ENCODE results near the gene RNF225. TPM values are rescaled to one million over a fixed set of nuclear protein-coding genes. Genes with fewer than 3 reads are reported as not detected.
A peak's percentile ranks its signal among the peaks of the same experiment; 100 is the strongest.

Gene RNF225
- total and polyA plus RNA-seq, 9 of the 15 experiments (the other 6 are each of a cell fraction or from before 2014, with no cell fraction given): 0.33 TPM; not detected in 8

DNA sequence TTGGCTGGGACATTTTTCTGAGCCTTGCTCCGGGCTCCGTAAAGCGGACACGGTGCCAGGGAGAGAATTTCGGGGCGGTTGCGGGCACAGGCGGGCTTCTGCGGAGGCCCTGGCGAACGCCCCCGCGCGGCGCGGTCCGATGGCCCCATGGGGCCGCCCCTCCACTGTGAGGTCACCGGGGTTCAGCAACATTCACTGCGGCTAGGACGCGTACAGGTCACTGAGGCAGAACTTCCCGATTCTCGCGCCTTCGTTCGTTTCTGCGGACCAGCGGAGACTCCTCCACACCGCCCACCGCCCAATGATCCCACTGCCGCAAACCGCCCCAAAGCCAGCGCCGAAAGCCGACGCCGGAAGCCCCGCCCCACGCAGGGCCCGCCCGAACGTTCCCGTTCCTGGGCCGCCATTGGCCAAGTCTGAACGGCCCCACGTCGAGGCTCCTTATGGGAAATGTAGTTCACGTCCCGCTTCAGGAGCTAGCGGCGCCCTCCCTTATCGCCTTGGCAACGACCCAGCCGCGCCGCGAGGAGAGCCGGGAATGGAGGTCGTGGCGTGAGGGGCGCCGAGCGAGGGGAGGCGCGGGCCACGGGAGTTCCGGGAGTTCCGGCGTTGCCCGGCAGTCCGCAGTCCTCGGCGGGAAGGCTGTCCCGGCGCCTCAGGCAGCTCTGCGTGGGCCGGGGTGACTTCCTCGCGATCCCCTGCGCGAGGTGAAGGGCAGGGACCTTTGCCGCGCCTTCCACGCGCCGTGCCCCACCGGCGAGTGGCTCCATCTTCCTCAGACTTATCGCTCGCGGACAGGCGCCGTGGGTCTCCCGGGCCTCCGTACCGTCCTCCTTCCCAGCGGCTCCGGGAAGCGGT, 12.9 kb downstream of the RNF225 start, which contains the start of gene ZNF584 (continued):
- TF ChIP-seq, protein P1, sequence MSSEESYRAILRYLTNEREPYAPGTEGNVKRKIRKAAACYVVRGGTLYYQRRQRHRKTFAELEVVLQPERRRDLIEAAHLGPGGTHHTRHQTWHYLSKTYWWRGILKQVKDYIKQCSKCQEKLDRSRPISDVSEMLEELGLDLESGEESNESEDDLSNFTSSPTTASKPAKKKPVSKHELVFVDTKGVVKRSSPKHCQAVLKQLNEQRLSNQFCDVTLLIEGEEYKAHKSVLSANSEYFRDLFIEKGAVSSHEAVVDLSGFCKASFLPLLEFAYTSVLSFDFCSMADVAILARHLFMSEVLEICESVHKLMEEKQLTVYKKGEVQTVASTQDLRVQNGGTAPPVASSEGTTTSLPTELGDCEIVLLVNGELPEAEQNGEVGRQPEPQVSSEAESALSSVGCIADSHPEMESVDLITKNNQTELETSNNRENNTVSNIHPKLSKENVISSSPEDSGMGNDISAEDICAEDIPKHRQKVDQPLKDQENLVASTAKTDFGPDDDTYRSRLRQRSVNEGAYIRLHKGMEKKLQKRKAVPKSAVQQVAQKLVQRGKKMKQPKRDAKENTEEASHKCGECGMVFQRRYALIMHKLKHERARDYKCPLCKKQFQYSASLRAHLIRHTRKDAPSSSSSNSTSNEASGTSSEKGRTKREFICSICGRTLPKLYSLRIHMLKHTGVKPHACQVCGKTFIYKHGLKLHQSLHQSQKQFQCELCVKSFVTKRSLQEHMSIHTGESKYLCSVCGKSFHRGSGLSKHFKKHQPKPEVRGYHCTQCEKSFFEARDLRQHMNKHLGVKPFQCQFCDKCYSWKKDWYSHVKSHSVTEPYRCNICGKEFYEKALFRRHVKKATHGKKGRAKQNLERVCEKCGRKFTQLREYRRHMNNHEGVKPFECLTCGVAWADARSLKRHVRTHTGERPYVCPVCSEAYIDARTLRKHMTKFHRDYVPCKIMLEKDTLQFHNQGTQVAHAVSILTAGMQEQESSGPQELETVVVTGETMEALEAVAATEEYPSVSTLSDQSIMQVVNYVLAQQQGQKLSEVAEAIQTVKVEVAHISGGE (CRISPR knock-in tag; IDR thresholded peaks at IDR 0.05): peak in 1 of 3 experiments; percentile 62; a peak in 2 of 6 replicates
- TF ChIP-seq ZNF143 (CRISPR knock-in tag; IDR thresholded peaks at IDR 0.05) (peak; percentile 94), RFX7 (CRISPR knock-in tag; IDR thresholded peaks at IDR 0.05) (no peak), MEF2D (tag; conservative IDR thresholded peaks at IDR 0.05; ENCODE audit: low read depth) (no peak), ZNF589 (CRISPR knock-in tag; IDR thresholded peaks at IDR 0.05; ENCODE audit: low read depth) (no peak), DMBX1 (CRISPR knock-in tag; IDR thresholded peaks at IDR 0.05; ENCODE audit: borderline replicate concordance) (no peak), ZNF561 (CRISPR knock-in tag; conservative IDR thresholded peaks at IDR 0.05) (no peak), TAF1 (IDR thresholded peaks at IDR 0.05; ENCODE audit: control insufficient read depth, extremely low read depth, insufficient read depth, low read length, severe bottlenecking) (peak; percentile 89), NCOA6 (IDR thresholded peaks at IDR 0.05) (peak; percentile 75; the same call in 1 of the 2 replicates), HDAC2 (IDR thresholded peaks at IDR 0.05) (no peak), MXI1 (IDR thresholded peaks at IDR 0.05; ENCODE audit: low read depth, low read length) (peak; percentile 85), TARDBP (IDR thresholded peaks at IDR 0.05) (0 out of 2 replicates have a peak, but pooled peaks have one; percentile 62), ZNF830 (CRISPR knock-in tag; IDR thresholded peaks at IDR 0.05) (no peak), RCOR1 (IDR thresholded peaks at IDR 0.05; ENCODE audit: borderline replicate concordance in 1 of 2, low read depth in 2 of 2, low read length in 2 of 2) (0 out of 4 replicates have a peak, but pooled peaks of 1 of the 2 experiments have one; percentile 4), TEAD1 (CRISPR knock-in tag; IDR thresholded peaks at IDR 0.05) (no peak; a peak in 1 of 4 replicates), NCOA4 (IDR thresholded peaks at IDR 0.05; ENCODE audit: partially characterized antibody) (no peak), ZNF217 (CRISPR knock-in tag; IDR thresholded peaks at IDR 0.05) (no peak), PHB (CRISPR knock-in tag; IDR thresholded peaks at IDR 0.05) (peak; percentile 69; the same call in 1 of the 2 replicates)
- TF ChIP-seq, protein P2, sequence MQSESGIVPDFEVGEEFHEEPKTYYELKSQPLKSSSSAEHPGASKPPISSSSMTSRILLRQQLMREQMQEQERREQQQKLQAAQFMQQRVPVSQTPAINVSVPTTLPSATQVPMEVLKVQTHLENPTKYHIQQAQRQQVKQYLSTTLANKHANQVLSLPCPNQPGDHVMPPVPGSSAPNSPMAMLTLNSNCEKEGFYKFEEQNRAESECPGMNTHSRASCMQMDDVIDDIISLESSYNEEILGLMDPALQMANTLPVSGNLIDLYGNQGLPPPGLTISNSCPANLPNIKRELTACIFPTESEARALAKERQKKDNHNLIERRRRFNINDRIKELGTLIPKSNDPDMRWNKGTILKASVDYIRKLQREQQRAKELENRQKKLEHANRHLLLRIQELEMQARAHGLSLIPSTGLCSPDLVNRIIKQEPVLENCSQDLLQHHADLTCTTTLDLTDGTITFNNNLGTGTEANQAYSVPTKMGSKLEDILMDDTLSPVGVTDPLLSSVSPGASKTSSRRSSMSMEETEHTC (IDR thresholded peaks at IDR 0.05): 0 out of 2 replicates have a peak, but pooled peaks have one; percentile 10
- TF ChIP-seq, protein P3, sequence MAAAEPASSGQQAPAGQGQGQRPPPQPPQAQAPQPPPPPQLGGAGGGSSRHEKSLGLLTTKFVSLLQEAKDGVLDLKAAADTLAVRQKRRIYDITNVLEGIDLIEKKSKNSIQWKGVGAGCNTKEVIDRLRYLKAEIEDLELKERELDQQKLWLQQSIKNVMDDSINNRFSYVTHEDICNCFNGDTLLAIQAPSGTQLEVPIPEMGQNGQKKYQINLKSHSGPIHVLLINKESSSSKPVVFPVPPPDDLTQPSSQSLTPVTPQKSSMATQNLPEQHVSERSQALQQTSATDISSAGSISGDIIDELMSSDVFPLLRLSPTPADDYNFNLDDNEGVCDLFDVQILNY (CRISPR knock-in tag; IDR thresholded peaks at IDR 0.05): no peak; the same call in 1 of the 2 replicates
- TF ChIP-seq, protein P4, sequence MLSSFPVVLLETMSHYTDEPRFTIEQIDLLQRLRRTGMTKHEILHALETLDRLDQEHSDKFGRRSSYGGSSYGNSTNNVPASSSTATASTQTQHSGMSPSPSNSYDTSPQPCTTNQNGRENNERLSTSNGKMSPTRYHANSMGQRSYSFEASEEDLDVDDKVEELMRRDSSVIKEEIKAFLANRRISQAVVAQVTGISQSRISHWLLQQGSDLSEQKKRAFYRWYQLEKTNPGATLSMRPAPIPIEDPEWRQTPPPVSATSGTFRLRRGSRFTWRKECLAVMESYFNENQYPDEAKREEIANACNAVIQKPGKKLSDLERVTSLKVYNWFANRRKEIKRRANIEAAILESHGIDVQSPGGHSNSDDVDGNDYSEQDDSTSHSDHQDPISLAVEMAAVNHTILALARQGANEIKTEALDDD (IDR thresholded peaks at IDR 0.05): no peak
